ENCODE results near the gene PLCL2. TPM values are rescaled to one million over a fixed set of nuclear protein-coding genes. Genes with fewer than 3 reads are reported as not detected.
"Not testable (repeated sequence)": the region's sequence is repeated elsewhere in the genome, so short reads cannot be mapped to it uniquely, and the experiment has no call there.

Gene PLCL2
- total RNA-seq, 3 donors from 2014 or later: 15.0 to 35.0 (median 18.8) TPM

DNA sequence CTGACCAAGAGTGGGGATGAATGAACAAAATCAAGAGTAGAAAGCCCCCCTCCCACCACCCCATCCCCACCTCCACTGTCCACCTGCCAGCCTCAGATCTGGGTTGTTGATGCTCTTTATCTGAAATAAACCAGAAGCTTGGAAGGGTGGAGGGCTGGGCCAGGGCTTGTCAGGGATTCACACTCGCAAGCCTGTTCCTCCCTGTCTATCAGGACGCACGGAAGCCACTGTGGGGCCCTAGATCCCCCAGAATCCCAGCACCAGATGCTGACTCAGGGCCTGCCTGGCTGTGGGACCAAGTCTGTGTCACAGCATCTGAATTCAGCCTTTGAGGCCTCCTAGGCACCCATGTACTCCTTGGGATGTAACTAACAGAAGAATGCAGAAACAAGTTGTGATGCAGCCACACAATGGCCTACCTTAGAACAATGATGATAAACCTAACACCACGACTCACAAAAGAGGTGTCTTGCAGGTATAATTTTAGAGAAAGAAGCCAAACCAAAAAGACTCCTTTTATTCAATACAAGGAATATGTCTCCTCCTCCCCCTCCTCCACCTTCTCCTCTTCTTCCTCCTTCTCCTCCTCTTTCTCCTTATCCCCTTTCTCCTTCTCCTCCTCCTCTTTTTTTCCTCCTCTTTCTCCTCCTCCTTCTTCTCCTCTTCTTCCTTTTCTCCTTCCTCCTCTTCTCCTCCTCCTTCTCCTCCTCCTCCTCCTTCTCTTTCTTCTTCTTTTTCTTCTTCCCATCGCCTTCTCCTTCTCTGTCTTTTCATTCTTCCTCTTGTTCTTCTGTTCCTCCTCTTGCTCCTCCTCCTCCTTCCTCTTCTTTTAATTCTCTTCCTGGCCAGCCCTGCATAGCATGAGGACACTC lies 234.7 kb downstream of the PLCL2 start:
- Histone ChIP-seq H3K36me3 (ENCODE audit: low read depth) (no peaks in the 10 kb centered on the region), H3K9me3 (no peaks in the 10 kb centered on the region), H3K4me3 (no peak overlapping the region), H3K4me1 (ENCODE audit: low read depth) (no peaks in the 10 kb centered on the region)
- intact Hi-C loops (cut with DNase I, micrococcal nuclease): no loop called here
- no peak for ATAC-seq
- no peak for DNase-seq
- no peak for TF ChIP-seq CTCF (IDR thresholded peaks at IDR 0.05)

DNA sequence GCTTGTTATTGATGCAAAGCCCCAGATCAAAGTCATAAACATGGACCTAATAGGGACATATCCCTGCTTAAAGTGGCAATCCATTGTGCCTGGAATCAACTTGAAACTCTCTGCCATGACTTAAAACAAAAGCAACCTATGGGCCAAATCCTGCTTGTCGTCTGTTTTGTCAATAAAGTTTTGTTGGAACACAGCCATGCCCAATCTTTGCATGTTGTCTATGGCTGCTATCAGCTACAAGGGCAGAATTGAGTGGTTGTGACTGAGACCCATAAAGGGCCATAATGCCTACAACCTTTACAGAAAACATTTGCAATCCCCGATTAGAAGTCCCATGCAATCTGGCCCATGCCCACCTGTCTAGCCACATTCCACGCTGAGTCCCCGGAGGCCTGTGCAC lies 235.4 kb downstream of the PLCL2 start:
- H3K36me3 ChIP-seq (ENCODE audit: low read depth): no peaks in the 10 kb centered on the region
- ATAC-seq: no peak
- no peak overlapping the region for H3K4me3 ChIP-seq
- no peaks in the 10 kb centered on the region for H3K4me1 ChIP-seq (ENCODE audit: low read depth)
- intact Hi-C loops (cut with DNase I, micrococcal nuclease): no loop called here
- TF ChIP-seq CTCF (IDR thresholded peaks at IDR 0.05): no peak
- no peaks in the 10 kb centered on the region for H3K9me3 ChIP-seq
- DNase-seq: no peak

DNA sequence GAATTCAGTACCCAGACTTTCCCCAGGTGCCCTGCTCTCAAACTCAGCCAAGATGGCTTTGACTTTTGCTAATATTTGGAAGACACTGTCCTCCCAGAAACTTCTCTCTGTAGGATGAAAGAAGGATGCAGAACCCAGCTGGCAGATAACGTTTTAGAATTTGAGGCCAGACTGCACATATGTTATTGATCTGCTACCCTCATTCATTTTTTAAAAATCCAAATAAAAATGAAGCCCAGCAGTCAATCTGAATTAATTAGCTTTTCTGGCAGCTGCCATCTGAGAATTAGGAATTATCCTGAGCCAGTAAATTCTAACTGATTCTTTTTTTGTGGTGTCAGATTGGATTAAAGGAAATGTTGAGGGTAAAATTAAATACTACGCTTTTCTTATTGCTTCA lies 236.6 kb downstream of the PLCL2 start:
- no peaks in the 10 kb centered on the region for H3K4me1 ChIP-seq (ENCODE audit: low read depth)
- ATAC-seq: no peak

DNA sequence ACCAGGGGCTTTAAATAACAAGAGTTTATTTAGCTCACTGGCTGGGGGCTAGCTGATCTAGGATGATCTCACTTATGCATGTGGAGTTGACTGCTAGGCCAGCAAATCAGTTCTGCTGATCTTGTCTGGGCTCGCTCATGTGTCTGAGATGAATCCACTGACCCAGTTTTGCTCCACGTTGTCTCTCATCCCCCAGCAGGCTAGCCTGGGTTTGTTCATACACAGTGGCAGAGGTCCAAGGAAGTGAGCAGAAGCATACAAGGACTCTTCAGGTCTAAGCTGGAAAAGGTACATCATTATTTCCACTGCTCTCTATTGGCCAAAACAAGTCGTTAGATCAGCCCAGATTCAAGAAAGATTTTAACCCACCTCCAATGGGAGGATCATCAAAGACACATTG lies 238.0 kb downstream of the PLCL2 start:
- no peaks in the 10 kb centered on the region for H3K4me1 ChIP-seq (ENCODE audit: low read depth)
- H3K9me3 ChIP-seq: no peaks in the 10 kb centered on the region
- TF ChIP-seq CTCF (IDR thresholded peaks at IDR 0.05): no peak
- no peaks in the 10 kb centered on the region for H3K36me3 ChIP-seq (ENCODE audit: low read depth)
- no peak overlapping the region for H3K4me3 ChIP-seq
- no peak for ATAC-seq
- intact Hi-C loops (cut with DNase I, micrococcal nuclease): no loop called here
- no peak for DNase-seq

More for the DNA sequence above, 236.6 kb downstream of the PLCL2 start:
- no peak for DNase-seq
- no peaks in the 10 kb centered on the region for H3K36me3 ChIP-seq (ENCODE audit: low read depth)
- H3K4me3 ChIP-seq: no peak overlapping the region
- intact Hi-C loops (cut with DNase I, micrococcal nuclease): no loop called here
- TF ChIP-seq CTCF (IDR thresholded peaks at IDR 0.05): no peak
- H3K9me3 ChIP-seq: no peaks in the 10 kb centered on the region

- Histone ChIP-seq H3K9me3 (no peaks in the 10 kb centered on the region), H3K4me1 (ENCODE audit: low read depth) (no peaks in the 10 kb centered on the region), H3K36me3 (ENCODE audit: low read depth) (no peaks in the 10 kb centered on the region), H3K4me3 (no peak overlapping the region)
- DNase-seq: no peak
- no peak for ATAC-seq
- no peak for TF ChIP-seq CTCF (IDR thresholded peaks at IDR 0.05)
- intact Hi-C loops (cut with DNase I, micrococcal nuclease): no loop called here
These were observed 241.1 kb downstream of the PLCL2 start for GRCh38 chr3:17125738-17126442.

DNA sequence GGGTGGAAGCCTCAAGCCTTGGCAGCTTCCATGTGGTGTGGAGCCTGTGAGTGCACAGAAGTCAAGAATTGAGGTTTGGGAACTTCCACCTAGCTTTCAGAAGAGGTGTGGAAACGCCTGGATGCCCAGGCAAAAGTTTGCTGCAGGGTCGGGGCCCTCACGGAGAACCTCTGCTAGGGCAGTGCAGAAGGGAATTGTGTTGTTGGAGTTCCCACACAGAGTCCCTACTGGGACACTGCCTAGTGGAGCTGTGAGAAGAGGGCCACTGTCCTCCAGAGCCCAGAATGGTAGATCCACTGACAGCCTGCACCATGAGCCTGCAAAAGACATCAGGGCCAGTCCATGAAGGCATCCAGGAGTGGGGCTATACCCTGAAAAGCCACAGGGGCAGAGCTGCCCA lies 243.9 kb downstream of the PLCL2 start:
- intact Hi-C loops (cut with DNase I, micrococcal nuclease); ATAC-seq: not testable (repeated sequence)

More for the DNA sequence above, 243.9 kb downstream of the PLCL2 start:
- H3K36me3 ChIP-seq (ENCODE audit: low read depth); H3K4me1 ChIP-seq (ENCODE audit: low read depth); DNase-seq; H3K4me3 ChIP-seq; H3K9me3 ChIP-seq: not testable (repeated sequence)

All from mucosa of descending colon (tissue), 3 donors.